Smooth muscle cell (in vitro differentiated cells): ENCODE data around the gene TMEM132C. TPM values are rescaled to one million over a fixed set of nuclear protein-coding genes. Genes with fewer than 3 reads are reported as not detected.
A peak's percentile ranks its signal among the peaks of the same experiment; 100 is the strongest.

Experiments used
- DNase-seq: peaks from one replicate; lab custom pipeline; 2025; ENCODE audit not compliant: unreplicated experiment; lab: John Stamatoyannopoulos, UW
- H2AFZ ChIP-seq: fragments of 200-600 bp; sonication (generic); 2 replicates; pipeline ENCODE4 v1.6.0; 2016; ENCODE audit warnings: antibody characterized with exemption, low read depth, mild to moderate bottlenecking
- H3F3A ChIP-seq: fragments of 200-600 bp; sonication (generic); 2 replicates; pipeline ENCODE4 v1.6.0; 2017; ENCODE audit warnings: antibody characterized with exemption, low read depth
- H3K27ac ChIP-seq: fragments of 200-600 bp; sonication (generic); 2 replicates; pipeline ENCODE4 v1.5.1; 2016; ENCODE audit warnings: low read depth, mild to moderate bottlenecking
- H3K27me3 ChIP-seq: fragments of 200-600 bp; sonication (generic); 2 replicates; pipeline ENCODE4 v1.6.1; 2016; ENCODE audit warnings: low read depth, mild to moderate bottlenecking
- H3K36me3 ChIP-seq: fragments of 200-600 bp; sonication (generic); 2 replicates; pipeline ENCODE4 v1.5.1; 2016; ENCODE audit warnings: low read depth
- H3K4me1 ChIP-seq: fragments of 200-600 bp; sonication (generic); 2 replicates; pipeline ENCODE4 v1.5.1; 2016; ENCODE audit warnings: low read depth
- H3K4me2 ChIP-seq: fragments of 200-600 bp; sonication (generic); 2 replicates; pipeline ENCODE4 v1.6.0; 2016; ENCODE audit warnings: mild to moderate bottlenecking
- H3K4me3 ChIP-seq: fragments of 200-600 bp; sonication (generic); 2 replicates; pipeline ENCODE4 v1.5.1; 2016; ENCODE audit warnings: mild to moderate bottlenecking
- H3K79me2 ChIP-seq: fragments of 200-600 bp; sonication (generic); 2 replicates; pipeline ENCODE4 v1.6.0; 2016; ENCODE audit warnings: low read depth, mild to moderate bottlenecking
- H3K9ac ChIP-seq: fragments of 200-600 bp; sonication (generic); 2 replicates; pipeline ENCODE4 v1.6.0; 2016; ENCODE audit warnings: low read depth
- H3K9me3 ChIP-seq: fragments of 200-600 bp; sonication (generic); replicated peaks from 2 replicates; pipeline ENCODE4 v1.5.1; 2016; ENCODE audit warnings: low read depth
- H4K20me1 ChIP-seq: fragments of 200-600 bp; sonication (generic); 2 replicates; pipeline ENCODE4 v1.6.0; 2016; ENCODE audit warnings: low read depth
- CTCF ChIP-seq: fragments of 200-600 bp; sonication (generic); IDR thresholded peaks from 2 replicates; pipeline ENCODE4 v1.5.1; 2017; ENCODE audit warnings: borderline replicate concordance, mild to moderate bottlenecking, antibody characterized with exemption; ENCODE audit not compliant: insufficient read depth, poor library complexity, severe bottlenecking
- WGBS: methylation state at CpG from one replicate; pipeline ENCODE4 v1.1.7; 2016; ENCODE audit warnings: low lambda C conversion rate; 5-methylcytosine and 5-hydroxymethylcytosine counted together
- polyA plus RNA-seq: library from polyadenylated mRNA; unstranded; fragments of >200 nt; fragmentation: Nextera tagmentation; extraction: Ambion mirVana; gene quantifications from 2 replicates; pipeline ENCODE4 v1.2.1, GENCODE V29; 2016
- total RNA-seq: library from RNA; depleted of rRNA; stranded (reverse); fragments of >200 nt; gene quantifications from 2 replicates; pipeline ENCODE4 v1.2.3, GENCODE V29; 2014

TMEM132C gene
- total and polyA plus RNA-seq, 2 experiments from 2014 or later, result 0.49 to 0.77 TPM

GRCh38 chr12:128387811-128388422 is 120.9 kb downstream of the TMEM132C start:
- H4K20me1 ChIP-seq, result no peaks in the 10 kb centered on the region
- no peak overlapping the region for H3K4me3 ChIP-seq
- no peak overlapping the region for H3K4me2 ChIP-seq
- peak; percentile 15 for DNase-seq
- no peaks in the 10 kb centered on the region for H3K9me3 ChIP-seq
- H3K27ac ChIP-seq, result no peak overlapping the region
- no peak overlapping the region for H2AFZ ChIP-seq
- TF ChIP-seq CTCF, result peak; percentile 77
- H3K79me2 ChIP-seq, result no peaks in the 10 kb centered on the region
- no peaks in the 10 kb centered on the region for H3F3A ChIP-seq
- H3K27me3 ChIP-seq, result no peaks in the 10 kb centered on the region
- WGBS, result 46% methylated on average over 19 of the region's 19 CpGs
- H3K36me3 ChIP-seq, result no peaks in the 10 kb centered on the region
- H3K9ac ChIP-seq, result no peak overlapping the region
- peaks cover 13% of the 10 kb centered on the region for H3K4me1 ChIP-seq

- H3K27ac ChIP-seq, result no peak overlapping the region
- no peak overlapping the region for H3K9ac ChIP-seq
- H2AFZ ChIP-seq, result no peak overlapping the region
- WGBS, result 72% methylated on average over 14 of the region's 14 CpGs
- no peaks in the 10 kb centered on the region for H3F3A ChIP-seq
- H3K79me2 ChIP-seq, result no peaks in the 10 kb centered on the region
- no peaks in the 10 kb centered on the region for H4K20me1 ChIP-seq
- no peak for TF ChIP-seq CTCF
- H3K4me1 ChIP-seq, result peaks cover 9% of the 10 kb centered on the region
- no peak for DNase-seq
- H3K4me2 ChIP-seq, result no peak overlapping the region
- no peaks in the 10 kb centered on the region for H3K36me3 ChIP-seq
- no peaks in the 10 kb centered on the region for H3K27me3 ChIP-seq
- H3K9me3 ChIP-seq, result no peaks in the 10 kb centered on the region
- no peak overlapping the region for H3K4me3 ChIP-seq
These were observed 121.6 kb downstream of the TMEM132C start for GRCh38 chr12:128388461-128389000.

GRCh38 chr12:128393346-128393745 is 126.4 kb downstream of the TMEM132C start:
- DNase-seq, result no peak
- H3K79me2 ChIP-seq, result no peaks in the 10 kb centered on the region
- no peaks in the 10 kb centered on the region for H3K4me1 ChIP-seq
- H3K9ac ChIP-seq, result no peak overlapping the region
- H4K20me1 ChIP-seq, result no peaks in the 10 kb centered on the region
- 84% methylated on average over 3 of the region's 3 CpGs for WGBS
- no peak overlapping the region for H2AFZ ChIP-seq
- H3K36me3 ChIP-seq, result no peaks in the 10 kb centered on the region
- H3K27me3 ChIP-seq, result no peaks in the 10 kb centered on the region
- H3K4me3 ChIP-seq, result no peak overlapping the region
- no peak overlapping the region for H3K4me2 ChIP-seq
- no peak overlapping the region for H3K27ac ChIP-seq
- H3F3A ChIP-seq, result no peaks in the 10 kb centered on the region
- no peak for TF ChIP-seq CTCF
- H3K9me3 ChIP-seq, result no peaks in the 10 kb centered on the region

GRCh38 chr12:128394137-128394536 is 127.2 kb downstream of the TMEM132C start:
- Histone ChIP-seq H3K9me3 (no peaks in the 10 kb centered on the region), H3K79me2 (no peaks in the 10 kb centered on the region), H3K9ac (no peak overlapping the region), H2AFZ (no peak overlapping the region), H3F3A (no peaks in the 10 kb centered on the region), H3K4me1 (no peaks in the 10 kb centered on the region), H3K27me3 (no peaks in the 10 kb centered on the region), H4K20me1 (no peaks in the 10 kb centered on the region), H3K27ac (no peak overlapping the region), H3K4me2 (no peak overlapping the region), H3K4me3 (no peak overlapping the region), H3K36me3 (no peaks in the 10 kb centered on the region)
- no peak for TF ChIP-seq CTCF
- WGBS, result 73% methylated on average over 2 of the region's 2 CpGs
- no peak for DNase-seq
